Fibroblast of upper back skin (primary cell): ENCODE data around the gene ENDOV.
"Not testable (repeated sequence)": the region's sequence is repeated elsewhere in the genome, so short reads cannot be mapped to it uniquely, and the experiment has no call there.

Experiments
- DNase-seq: peaks from one replicate; pipeline ENCODE4 v3.0.0-alpha.2; 2013

Gene ENDOV

GRCh38 chr17:80389011-80389995 lies 25.7 kb upstream of the ENDOV start:
- no peak for DNase-seq

GRCh38 chr17:80393241-80393890 lies 21.6 kb upstream of the ENDOV start:
- no peak for DNase-seq

GRCh38 chr17:80393961-80394360 lies 21.0 kb upstream of the ENDOV start:
- DNase-seq, result no peak

DNA sequence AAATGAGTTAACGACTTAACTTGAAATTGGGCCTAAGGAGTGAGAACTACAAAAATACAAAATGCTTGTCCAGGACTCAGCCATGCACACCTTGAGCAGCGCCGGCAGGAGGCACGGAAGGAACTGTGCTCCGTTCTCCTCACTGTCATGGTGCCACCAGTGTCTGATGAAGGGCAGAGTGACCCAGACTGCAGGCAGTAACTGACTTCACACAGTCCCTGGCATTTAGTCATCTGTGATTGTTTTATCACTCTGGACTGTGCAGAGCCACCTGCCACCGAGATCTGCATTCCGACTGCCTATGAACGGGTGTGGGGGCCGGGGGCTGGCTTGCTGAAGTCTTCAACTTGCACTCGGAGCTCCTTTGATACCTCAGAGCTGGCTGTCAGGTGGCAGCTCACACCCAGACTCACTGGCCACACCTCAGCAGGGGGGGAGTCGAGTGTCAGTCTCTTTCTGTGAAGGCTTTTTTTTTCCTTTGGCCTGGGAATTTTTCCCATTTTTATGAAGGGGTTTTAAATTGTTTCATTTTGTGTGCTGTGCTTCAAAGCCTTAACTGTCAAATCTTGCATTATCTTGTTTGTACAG lies 20.2 kb upstream of the ENDOV start:
- no peak for DNase-seq

DNA sequence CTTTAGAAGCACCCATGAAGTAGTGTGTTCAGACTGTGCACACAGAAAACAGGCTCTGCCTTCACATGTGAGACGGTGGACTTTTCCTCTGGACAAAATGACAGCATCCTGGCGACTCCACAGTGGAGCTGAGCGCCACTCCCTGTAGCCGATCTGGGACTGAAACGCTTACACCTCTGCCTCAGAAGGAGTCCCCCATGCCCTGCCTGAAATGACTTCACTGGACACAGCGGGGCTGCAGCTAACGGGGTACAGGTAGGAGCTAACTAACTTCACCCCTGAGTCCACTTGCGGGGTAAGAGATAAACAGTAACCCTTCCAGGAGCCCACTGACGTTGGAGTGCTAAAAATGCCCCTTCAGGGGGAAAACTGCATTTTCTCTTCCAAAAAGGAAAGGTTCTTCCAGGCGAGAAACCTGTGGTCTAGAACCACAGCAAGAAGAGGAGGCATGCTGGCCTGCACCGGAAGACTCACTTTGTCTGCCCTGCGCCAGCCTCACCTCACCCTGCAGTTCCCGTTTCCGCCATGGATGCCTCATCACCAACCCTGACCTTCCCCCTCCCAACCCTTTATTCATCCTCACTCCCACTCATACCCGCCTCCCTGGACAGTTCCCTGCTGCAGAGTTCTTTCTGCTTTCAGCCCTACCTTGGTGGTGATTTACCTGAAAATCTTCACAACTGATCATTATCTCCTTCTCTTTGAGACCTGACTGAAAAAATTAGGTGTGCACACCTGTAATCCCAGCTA lies 19.4 kb upstream of the ENDOV start:
- DNase-seq, result no peak

- DNase-seq, result no peak
These were observed 18.6 kb upstream of the ENDOV start for GRCh38 chr17:80396157-80397033.

GRCh38 chr17:80397034-80397387 lies 18.0 kb upstream of the ENDOV start:
- no peak for DNase-seq

DNA sequence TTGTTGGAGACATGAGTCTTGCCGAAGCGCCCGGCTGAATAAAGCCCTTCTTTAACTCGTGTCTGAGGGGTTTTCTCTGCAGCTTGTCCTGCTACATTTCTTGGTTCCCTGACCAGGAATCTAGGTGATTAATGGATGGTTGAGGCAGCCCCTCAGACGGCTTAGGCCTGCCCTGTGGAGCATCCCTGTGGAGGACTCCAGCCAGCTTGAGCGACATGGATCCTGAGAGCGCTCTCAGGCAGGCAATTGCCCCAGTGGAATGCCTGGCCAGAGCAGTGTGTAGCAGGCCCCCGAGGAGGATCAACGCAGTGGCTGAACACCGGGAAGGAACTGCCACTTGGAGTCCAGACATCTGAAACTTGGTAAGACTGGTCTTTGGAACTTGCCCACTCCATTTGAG lies 17.3 kb upstream of the ENDOV start:
- no peak for DNase-seq

- DNase-seq, result not testable (repeated sequence)
These were observed 13.9 kb upstream of the ENDOV start for GRCh38 chr17:80401086-80401485.

DNA sequence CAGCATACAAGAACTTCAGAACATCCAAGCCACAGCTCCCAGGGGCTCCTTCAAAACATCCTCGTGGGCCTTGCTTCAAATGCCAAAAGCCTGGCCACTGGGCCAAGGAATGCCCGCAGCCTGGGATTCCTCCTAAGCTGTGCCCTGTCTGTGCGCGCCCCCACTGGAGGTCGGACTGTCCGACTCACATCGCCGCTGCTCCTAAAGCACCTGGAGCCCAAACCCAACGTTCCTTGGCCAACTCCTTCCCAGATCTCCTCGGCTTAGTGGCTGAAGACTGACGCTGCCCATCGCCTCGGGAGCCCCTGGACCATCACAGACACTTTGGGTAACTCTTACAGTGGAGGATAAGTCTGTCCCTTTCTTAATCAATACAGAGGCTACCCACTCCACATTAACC lies 12.9 kb upstream of the ENDOV start:
- not testable (repeated sequence) for DNase-seq

GRCh38 chr17:80402959-80403358 lies 12.0 kb upstream of the ENDOV start:
- no peak for DNase-seq

DNA sequence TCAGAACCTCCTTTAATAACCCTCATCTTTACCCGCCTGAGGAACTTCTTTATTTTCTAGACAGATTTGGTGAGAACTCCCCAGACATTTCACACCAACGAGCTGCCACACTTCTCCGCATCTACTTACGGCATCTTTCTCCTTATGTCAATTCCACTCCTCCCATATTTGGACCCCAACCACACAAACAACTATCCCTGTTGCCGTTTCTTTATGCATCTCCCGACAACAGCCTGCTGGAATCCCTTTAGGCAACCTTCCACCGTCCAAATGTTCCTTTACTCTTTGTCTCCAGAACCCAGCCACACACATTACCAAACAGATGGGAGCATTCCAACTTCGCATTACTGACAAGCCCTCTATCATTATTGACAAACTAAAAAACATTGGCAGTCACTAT lies 8.8 kb upstream of the ENDOV start:
- no peak for DNase-seq

DNA sequence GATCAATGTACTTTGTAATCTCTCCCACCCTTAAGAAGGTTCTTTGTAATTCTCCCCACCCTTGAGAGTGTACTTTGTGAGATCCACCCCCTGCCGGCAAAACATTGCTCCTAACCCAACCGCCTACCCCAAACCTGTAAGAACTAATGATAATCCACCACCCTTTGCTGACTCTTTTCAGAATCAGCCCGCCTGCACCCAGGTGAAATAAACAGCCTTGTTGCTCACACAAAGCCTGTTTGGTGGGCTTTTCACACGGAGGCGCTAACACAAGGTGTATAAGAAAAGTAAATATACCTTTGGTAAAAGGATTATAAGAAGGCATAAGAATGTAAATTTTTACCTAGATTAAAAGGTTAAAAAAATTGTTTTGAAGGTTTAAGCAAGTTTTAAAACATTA lies 7.0 kb upstream of the ENDOV start:
- not testable (repeated sequence) for DNase-seq

- no peak for DNase-seq
These were observed 6.1 kb upstream of the ENDOV start for GRCh38 chr17:80408872-80409271.

DNA sequence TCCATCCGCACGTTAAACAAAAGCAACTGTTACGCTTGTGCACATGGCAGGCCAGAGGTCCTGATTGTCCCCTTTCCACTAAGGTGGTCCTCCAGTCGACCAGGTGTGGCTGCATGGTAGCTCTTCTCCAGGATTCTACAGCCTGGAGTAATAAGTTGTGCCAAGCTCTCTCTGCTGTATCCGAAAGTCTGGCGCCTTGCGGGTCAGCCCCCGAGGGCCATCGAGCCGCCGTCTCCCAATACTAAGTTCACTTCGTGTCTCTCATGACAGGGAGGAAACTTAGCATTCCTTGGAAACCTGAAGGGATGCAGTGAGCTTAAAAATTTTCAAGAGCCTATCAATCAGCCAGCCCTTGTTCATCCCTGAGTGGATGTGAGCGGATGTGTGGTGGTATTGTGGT lies 5.3 kb upstream of the ENDOV start:
- DNase-seq, result no peak

GRCh38 chr17:80410441-80411087 lies 4.4 kb upstream of the ENDOV start:
- DNase-seq, result not testable (repeated sequence)

GRCh38 chr17:80413771-80414507 lies 1.0 kb upstream of the ENDOV start:
- no peak for DNase-seq

- DNase-seq, result no peak
These were observed 512 bp upstream of the ENDOV start for GRCh38 chr17:80414508-80414802.

GRCh38 chr17:80415626-80416137 lies 715 bp downstream of the ENDOV start:
- DNase-seq, result no peak

DNA sequence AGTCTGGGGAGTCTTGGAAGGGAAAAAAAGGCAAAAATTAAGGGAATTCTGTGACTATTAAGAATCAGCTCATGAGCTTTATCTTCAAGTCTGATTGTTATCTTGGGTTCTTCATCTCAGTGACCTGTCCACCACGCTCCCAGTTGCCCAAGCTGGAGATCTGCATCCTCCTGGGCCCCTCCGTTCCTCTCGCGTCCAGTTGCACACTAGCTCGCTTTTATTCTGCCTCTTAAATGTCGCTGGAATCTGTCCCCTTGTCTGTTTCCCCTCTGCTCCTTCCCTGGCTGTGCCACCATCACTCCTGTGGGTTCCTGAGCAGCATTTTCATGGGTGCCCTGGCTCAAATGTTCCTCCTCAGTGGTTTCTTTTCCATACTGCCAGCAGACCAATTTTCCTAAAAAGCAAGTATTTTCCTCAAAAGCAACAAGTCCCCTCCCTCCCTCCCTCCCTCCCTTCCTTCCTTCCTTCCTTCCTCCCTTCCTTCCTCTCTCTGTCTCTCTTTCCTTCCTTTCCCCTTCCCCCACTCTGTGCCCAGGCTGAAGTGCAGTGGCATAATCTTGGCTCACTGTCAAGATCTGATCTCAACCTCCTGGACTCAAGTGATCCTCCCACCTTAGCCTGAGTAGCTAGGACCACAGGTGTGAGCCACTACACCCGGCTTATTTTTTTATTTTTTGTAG lies 1.4 kb downstream of the ENDOV start:
- no peak for DNase-seq
